Colonic mucosa (tissue), 4 donors: ENCODE results near the gene DNALI1. TPM values are rescaled to one million over a fixed set of nuclear protein-coding genes. Genes with fewer than 3 reads are reported as not detected.

ENCODE experiments used
- DNase-seq: peaks from one replicate; pipeline ENCODE4 v3.0.0-alpha.2; 2020
- H3K27ac ChIP-seq: fragments of 200-600 bp; one replicate; pipeline ENCODE4 v1.8.0; 2021
- H3K27me3 ChIP-seq: fragments of 200-600 bp; one replicate; pipeline ENCODE4 v1.8.0; 2021
- H3K36me3 ChIP-seq: fragments of 200-600 bp; one replicate; pipeline ENCODE4 v1.8.0; 2021
- H3K4me1 ChIP-seq: fragments of 200-600 bp; one replicate; pipeline ENCODE4 v1.8.0; 2021; ENCODE audit warnings: mild to moderate bottlenecking
- H3K4me3 ChIP-seq: fragments of 200-600 bp; one replicate; pipeline ENCODE4 v1.8.0; 2021
- H3K9ac ChIP-seq, 2 donors: one replicate each; pipeline ENCODE4 v1.7.0; 2013; ENCODE audit warnings: control low read depth in 2 of 2, low read depth in 2 of 2, low read length in 2 of 2
- H3K9me3 ChIP-seq: fragments of 200-600 bp; one replicate; pipeline ENCODE4 v1.8.0; 2021
- intact Hi-C: fragments of 100-400 bp; cut with DNase I; formaldehyde crosslinking; loops from one replicate; pipeline ENCODE4 v1.14.1; 2022
- total RNA-seq, 2 donors: library from RNA; stranded (reverse); fragmentation: NEBNext Ultra II Directional in 1 of 2; extraction: Animal tissue kit (Norgen Biotek cat#: 25700) in 1 of 2; gene quantifications; one replicate each; pipeline ENCODE4 v1.2.1, GENCODE V29; 2021
- TF ChIP-seq, protein P1 (sequence below): fragments of 200-600 bp; IDR thresholded peaks from one replicate; pipeline ENCODE4 v1.8.0; 2022; ENCODE audit warnings: antibody characterized with exemption, mild to moderate bottlenecking
- donor health status: healthy.
- donor health status: DM: no; HTN: no; CAD: no.
- donor health status: DM: no; HTN: no; CAD: no.

DNALI1 gene
- 1 to 10 TPM; 1.9 to 4.1 TPM for total RNA-seq

DNA sequence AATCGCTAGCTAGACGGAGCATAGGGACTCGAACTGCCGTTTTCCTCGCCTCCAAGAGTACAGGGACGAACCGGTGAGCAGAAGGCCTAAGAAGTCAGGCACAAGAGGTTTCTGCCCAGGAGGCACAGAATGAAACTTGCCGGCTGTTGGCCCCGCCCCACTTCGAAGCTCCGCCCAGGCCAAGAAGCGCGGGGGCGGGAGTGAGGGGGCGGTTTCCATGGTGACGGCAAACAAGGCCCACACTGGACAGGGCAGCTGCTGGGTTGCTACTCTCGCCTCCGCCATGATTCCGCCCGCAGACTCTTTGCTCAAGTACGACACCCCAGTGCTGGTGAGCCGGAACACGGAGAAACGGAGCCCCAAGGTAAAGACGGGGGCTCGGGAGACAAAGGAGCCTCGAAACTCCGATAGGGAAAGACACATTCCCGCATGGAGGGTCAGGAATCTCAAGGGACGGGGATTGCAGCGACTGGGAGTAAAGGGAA lies at the start of gene DNALI1:
DNALI1 (plus strand) TSS at position 229 of the 485 bp plus-strand sequence; CDS start at position 284, 55 bp downstream.
- TF ChIP-seq, protein P1, sequence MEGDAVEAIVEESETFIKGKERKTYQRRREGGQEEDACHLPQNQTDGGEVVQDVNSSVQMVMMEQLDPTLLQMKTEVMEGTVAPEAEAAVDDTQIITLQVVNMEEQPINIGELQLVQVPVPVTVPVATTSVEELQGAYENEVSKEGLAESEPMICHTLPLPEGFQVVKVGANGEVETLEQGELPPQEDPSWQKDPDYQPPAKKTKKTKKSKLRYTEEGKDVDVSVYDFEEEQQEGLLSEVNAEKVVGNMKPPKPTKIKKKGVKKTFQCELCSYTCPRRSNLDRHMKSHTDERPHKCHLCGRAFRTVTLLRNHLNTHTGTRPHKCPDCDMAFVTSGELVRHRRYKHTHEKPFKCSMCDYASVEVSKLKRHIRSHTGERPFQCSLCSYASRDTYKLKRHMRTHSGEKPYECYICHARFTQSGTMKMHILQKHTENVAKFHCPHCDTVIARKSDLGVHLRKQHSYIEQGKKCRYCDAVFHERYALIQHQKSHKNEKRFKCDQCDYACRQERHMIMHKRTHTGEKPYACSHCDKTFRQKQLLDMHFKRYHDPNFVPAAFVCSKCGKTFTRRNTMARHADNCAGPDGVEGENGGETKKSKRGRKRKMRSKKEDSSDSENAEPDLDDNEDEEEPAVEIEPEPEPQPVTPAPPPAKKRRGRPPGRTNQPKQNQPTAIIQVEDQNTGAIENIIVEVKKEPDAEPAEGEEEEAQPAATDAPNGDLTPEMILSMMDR: no peak
- intact Hi-C loops: loop anchor here (5.0 kb wide), 2 partner anchors 41 to 126 kb away; partner anchors contain the start of gene GNL2
- no peaks in the 10 kb centered on the region for H3K27me3 ChIP-seq
- no peak within 1 kb of the TSS for H3K27ac ChIP-seq
- DNase-seq: peak; percentile 85
- H3K9me3 ChIP-seq: no peaks in the 10 kb centered on the region
- H3K4me1 ChIP-seq: peaks cover 5% of the 10 kb centered on the region
- H3K4me3 ChIP-seq: no peak within 1 kb of the TSS
- peak within 1 kb of the TSS; percentile 1 to 9 for H3K9ac ChIP-seq
- H3K36me3 ChIP-seq: no peaks in the 10 kb centered on the region

- Histone ChIP-seq H3K36me3 (no peaks in the 10 kb centered on the region), H3K4me3 (no peak overlapping the region), H3K27ac (no peak overlapping the region), H3K4me1 (peaks cover 6% of the 10 kb centered on the region), H3K9me3 (no peaks in the 10 kb centered on the region), H3K27me3 (no peaks in the 10 kb centered on the region), H3K9ac (no peak overlapping the region)
- no peak for DNase-seq
- intact Hi-C loops: no loop called here
- TF ChIP-seq, protein P1: no peak
These were observed 47.6 kb upstream of the DNALI1 start for GRCh38 chr1:37509181-37509580.

- H3K4me1 ChIP-seq: peaks cover 6% of the 10 kb centered on the region
- H3K9ac ChIP-seq: peak overlapping the region; percentile 77 to 96
- H3K27me3 ChIP-seq: no peaks in the 10 kb centered on the region
- TF ChIP-seq, protein P1: no peak
- H3K27ac ChIP-seq: peak overlapping the region; percentile 98
- no peaks in the 10 kb centered on the region for H3K36me3 ChIP-seq
- H3K9me3 ChIP-seq: no peaks in the 10 kb centered on the region
- intact Hi-C loops: no loop called here
- peak; percentile 34 for DNase-seq
- peak overlapping the region; percentile 75 for H3K4me3 ChIP-seq
These were observed 42.9 kb upstream of the DNALI1 start for GRCh38 chr1:37513795-37514349.

DNA sequence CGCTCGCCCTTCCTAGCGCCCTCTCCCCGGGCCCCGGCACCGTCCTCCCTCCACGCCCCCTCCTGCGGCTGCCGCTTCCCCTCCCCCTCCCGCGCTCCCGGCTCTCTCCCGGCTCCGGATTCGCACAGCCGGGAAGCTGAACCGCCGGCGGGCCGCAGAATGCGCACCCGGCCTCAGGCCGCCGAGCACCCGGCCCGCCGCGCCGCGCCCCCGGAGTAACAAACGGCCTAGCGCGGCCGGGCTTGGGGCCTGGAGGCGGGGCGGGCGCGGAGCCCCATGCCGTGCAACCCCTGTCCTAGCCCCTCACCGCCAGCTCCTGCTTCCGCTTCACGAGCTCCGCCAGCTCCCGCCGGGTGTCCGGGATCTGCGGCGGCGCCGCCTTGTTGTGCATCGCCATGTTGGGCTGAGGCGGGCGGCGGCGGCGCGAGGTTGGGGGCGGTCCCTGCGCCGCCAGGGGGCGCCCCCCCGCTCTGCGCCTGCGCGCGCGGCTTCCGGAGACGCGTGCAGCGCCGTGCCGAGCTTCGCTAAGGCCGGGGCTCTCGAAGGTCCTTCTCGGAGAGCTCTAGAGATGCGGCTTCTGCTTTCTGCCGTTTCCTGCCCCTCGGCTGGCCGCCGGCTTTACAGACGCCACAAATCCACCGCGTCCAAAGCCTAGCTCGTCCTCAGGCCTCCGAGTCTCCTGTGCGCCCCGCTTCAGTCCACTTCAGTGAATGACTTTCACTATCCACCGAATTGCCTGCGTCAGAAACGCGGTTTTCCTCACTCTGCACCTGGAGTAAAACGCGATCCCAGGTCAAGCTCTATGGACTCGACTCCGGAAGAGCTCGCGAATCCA lies 42.2 kb upstream of the DNALI1 start, which contains the start of gene MEAF6:
MEAF6 (minus strand) TSS at position 417 of the 835 bp plus-strand sequence; CDS start at position 397, 20 bp downstream.
- DNase-seq: peak; percentile 83
- TF ChIP-seq, protein P1: peak; percentile 44
- no peaks in the 10 kb centered on the region for H3K36me3 ChIP-seq
- H3K4me3 ChIP-seq: peak within 1 kb of the TSS; percentile 75
- peak within 1 kb of the TSS; percentile 98 for H3K27ac ChIP-seq
- no peaks in the 10 kb centered on the region for H3K27me3 ChIP-seq
- H3K9ac ChIP-seq: peak within 1 kb of the TSS; percentile 77 to 96
- no peaks in the 10 kb centered on the region for H3K9me3 ChIP-seq
- intact Hi-C loops: no loop called here
- H3K4me1 ChIP-seq: peaks cover 6% of the 10 kb centered on the region

GRCh38 chr1:37515185-37516034 lies 41.3 kb upstream of the DNALI1 start:
- H3K9me3 ChIP-seq: no peaks in the 10 kb centered on the region
- peak overlapping the region; percentile 77 to 96 for H3K9ac ChIP-seq
- peaks cover 6% of the 10 kb centered on the region for H3K4me1 ChIP-seq
- H3K4me3 ChIP-seq: peak overlapping the region; percentile 75
- DNase-seq: no peak
- TF ChIP-seq, protein P1: no peak
- intact Hi-C loops: no loop called here
- peak overlapping the region; percentile 98 for H3K27ac ChIP-seq
- no peaks in the 10 kb centered on the region for H3K27me3 ChIP-seq
- no peaks in the 10 kb centered on the region for H3K36me3 ChIP-seq
